HCT116 (cell line): ENCODE measurements around the gene IQCK. TPM values are rescaled to one million over a fixed set of nuclear protein-coding genes. Genes with fewer than 3 reads are reported as not detected.
A peak's percentile ranks its signal among the peaks of the same experiment; 100 is the strongest.

Source experiments
- ATAC-seq: fragments of 200-7000 bp; cut with Tn5 transposase; 2 replicates; pipeline ENCODE4 v1.9.1; 2020; ENCODE audit warnings: mild to moderate bottlenecking, moderate library complexity
- BruUV-seq: library from RNA; stranded (reverse); fragments of 400-500 nt; replicated peaks from 2 replicates; lab custom pipeline; 2021; lab: Mats Ljungman, UMichigan
- CTCF ChIA-PET: fragments of 300-600 bp; sonication (Branson Sonifier 250); formaldehyde crosslinking; loops from one replicate; lab custom pipeline; 2021; ENCODE audit warnings: antibody characterized with exemption; lab: Charles Lee
- POLR2A ChIA-PET: fragments of 300-600, 350-600 bp; sonication (Branson Sonifier 250); formaldehyde crosslinking; loops from one replicate; lab custom pipeline; 2021; ENCODE audit warnings: antibody characterized with exemption; lab: Charles Lee
- RAD21 ChIA-PET, 2 experiments: fragments of 300-600 bp; sonication (Branson Sonifier 250); formaldehyde crosslinking; loops; one replicate each; lab custom pipeline; 2023; ENCODE audit warnings: low total read pairs in 2 of 2; ENCODE audit not compliant: uncharacterized antibody in 2 of 2, unreplicated experiment in 2 of 2, low non-redundant PET in 1 of 2; lab: Charles Lee
- DNase-seq: peaks from one replicate; pipeline ENCODE4 v3.0.0-alpha.2; 2010; ENCODE audit warnings: low read depth, low spot score
- H2AFZ ChIP-seq: fragments of 200-600 bp; shearing (Covaris generic), sonication (generic); 2 replicates; pipeline ENCODE4 v1.6.1; 2017; ENCODE audit warnings: low read depth, mixed run types, mixed read lengths, antibody characterized with exemption, low read length; ENCODE audit not compliant: poor library complexity, severe bottlenecking
- H3K27ac ChIP-seq: 2 replicates; pipeline ENCODE4 v1.5.1; 2012; ENCODE audit warnings: low read depth, low read length
- H3K27me3 ChIP-seq: fragments of 200-600 bp; sonication (generic); 2 replicates; pipeline ENCODE4 v1.6.1; 2016; ENCODE audit warnings: mixed run types, low read length, mixed read lengths; ENCODE audit not compliant: insufficient read depth
- H3K36me3 ChIP-seq, 2 experiments: fragments of 200-500 bp in 1 of 2; fragments of 200-600 bp in 1 of 2; sonication (Bioruptor generic) in 1 of 2; sonication (generic) in 1 of 2; 2 replicates each; pipeline versions ENCODE4 v1.5.1 to v1.6.1; 2014 to 2016; ENCODE audit warnings: low read length in 2 of 2, inconsistent platforms in 1 of 2, mixed read lengths in 1 of 2, mixed run types in 1 of 2; ENCODE audit not compliant: insufficient read depth in 2 of 2, control insufficient read depth in 1 of 2
- H3K4me1 ChIP-seq, 2 experiments: fragments of 200-600 bp in 1 of 2; sonication (generic) in 1 of 2; 2 replicates each; pipeline versions ENCODE4 v1.5.1 to v1.6.1; 2012 to 2017; ENCODE audit warnings: low read length in 2 of 2, inconsistent platforms in 1 of 2, mild to moderate bottlenecking in 1 of 2, mixed read lengths in 1 of 2, mixed run types in 1 of 2, moderate library complexity in 1 of 2; ENCODE audit not compliant: insufficient read depth in 2 of 2, control insufficient read depth in 1 of 2
- H3K4me2 ChIP-seq: fragments of 200-600 bp; sonication (generic); 2 replicates; pipeline ENCODE4 v1.6.1; 2017; ENCODE audit warnings: mixed run types, low read length, mixed read lengths
- H3K4me3 ChIP-seq, 2 experiments: fragments of 200-600 bp in 1 of 2; sonication (generic) in 1 of 2; replicated peaks in 1 of 2; 2 replicates each; pipeline ENCODE4 v1.5.1; 2011 to 2016; ENCODE audit warnings: low read length in 2 of 2, control low read depth in 1 of 2, low read depth in 1 of 2, mild to moderate bottlenecking in 1 of 2, mixed read lengths in 1 of 2, mixed run types in 1 of 2
- H3K79me2 ChIP-seq: fragments of 200-600 bp; sonication (generic); 2 replicates; pipeline ENCODE4 v1.6.1; 2017; ENCODE audit warnings: mild to moderate bottlenecking, mixed run types, low read length, moderate library complexity, mixed read lengths; ENCODE audit not compliant: insufficient read depth
- H3K9ac ChIP-seq: fragments of 200-600 bp; sonication (generic); 2 replicates; pipeline ENCODE4 v1.6.1; 2016; ENCODE audit warnings: low read length, mixed read lengths
- H3K9me2 ChIP-seq: fragments of 200-600 bp; sonication (generic), shearing (Covaris generic); 2 replicates; pipeline ENCODE4 v1.6.1; 2017; ENCODE audit warnings: mixed run types, mild to moderate bottlenecking, moderate library complexity; ENCODE audit not compliant: insufficient read depth
- H3K9me3 ChIP-seq, 2 experiments: fragments of 200-500 bp in 1 of 2; fragments of 200-600 bp in 1 of 2; sonication (Bioruptor generic) in 1 of 2; sonication (generic) in 1 of 2; 2 replicates each; pipeline ENCODE4 v1.6.1; 2014 to 2017; ENCODE audit warnings: low read length in 2 of 2, mixed read lengths in 2 of 2, inconsistent platforms in 1 of 2, low read depth in 1 of 2, mild to moderate bottlenecking in 1 of 2, mixed run types in 1 of 2, moderate library complexity in 1 of 2; ENCODE audit not compliant: control insufficient read depth in 1 of 2, insufficient read depth in 1 of 2
- H4K20me1 ChIP-seq: fragments of 200-600 bp; sonication (generic), shearing (Covaris generic); 2 replicates; pipeline ENCODE4 v1.6.1; 2017; ENCODE audit warnings: mixed run types, mild to moderate bottlenecking, moderate library complexity; ENCODE audit not compliant: insufficient read depth
- CBX3 ChIP-seq: IDR thresholded peaks from 2 replicates; pipeline ENCODE4 v1.6.1; 2012; ENCODE audit warnings: low read depth
- CEBPB ChIP-seq: IDR thresholded peaks from 2 replicates; pipeline ENCODE4 v1.6.1; 2012; ENCODE audit warnings: low read depth
- EZH2 ChIP-seq: fragments of 200-600 bp; sonication (generic); IDR thresholded peaks from 2 replicates; pipeline ENCODE4 v1.6.1; 2017; ENCODE audit warnings: antibody characterized with exemption, mixed run types
- FOSL1 ChIP-seq: IDR thresholded peaks from 2 replicates; pipeline ENCODE4 v1.6.1; 2012; ENCODE audit warnings: low read depth
- POLR2A ChIP-seq: IDR thresholded peaks from 2 replicates; pipeline ENCODE4 v1.7.0; 2011; ENCODE audit warnings: borderline replicate concordance; ENCODE audit not compliant: insufficient read depth, insufficient read length; ENCODE audit errors: extremely low read depth
- SRF ChIP-seq: IDR thresholded peaks from 2 replicates; pipeline ENCODE4 v1.6.1; 2012; ENCODE audit warnings: low read depth
- ZFX ChIP-seq: fragments of 450-650 bp; IDR thresholded peaks from 2 replicates; pipeline ENCODE4 v1.6.1; 2017
- intact Hi-C: fragments of 100-400 bp; cut with micrococcal nuclease; formaldehyde crosslinking; loops from 2 replicates; pipeline ENCODE4 v1.10.0; 2022
- total RNA-seq: library from RNA; stranded (reverse); gene quantifications from one replicate; pipeline ENCODE4 v1.2.1, GENCODE V29; 2021; ENCODE audit not compliant: unreplicated experiment

Gene IQCK
- total RNA-seq, 1 experiment from 2014 or later = 11.8 TPM

DNA sequence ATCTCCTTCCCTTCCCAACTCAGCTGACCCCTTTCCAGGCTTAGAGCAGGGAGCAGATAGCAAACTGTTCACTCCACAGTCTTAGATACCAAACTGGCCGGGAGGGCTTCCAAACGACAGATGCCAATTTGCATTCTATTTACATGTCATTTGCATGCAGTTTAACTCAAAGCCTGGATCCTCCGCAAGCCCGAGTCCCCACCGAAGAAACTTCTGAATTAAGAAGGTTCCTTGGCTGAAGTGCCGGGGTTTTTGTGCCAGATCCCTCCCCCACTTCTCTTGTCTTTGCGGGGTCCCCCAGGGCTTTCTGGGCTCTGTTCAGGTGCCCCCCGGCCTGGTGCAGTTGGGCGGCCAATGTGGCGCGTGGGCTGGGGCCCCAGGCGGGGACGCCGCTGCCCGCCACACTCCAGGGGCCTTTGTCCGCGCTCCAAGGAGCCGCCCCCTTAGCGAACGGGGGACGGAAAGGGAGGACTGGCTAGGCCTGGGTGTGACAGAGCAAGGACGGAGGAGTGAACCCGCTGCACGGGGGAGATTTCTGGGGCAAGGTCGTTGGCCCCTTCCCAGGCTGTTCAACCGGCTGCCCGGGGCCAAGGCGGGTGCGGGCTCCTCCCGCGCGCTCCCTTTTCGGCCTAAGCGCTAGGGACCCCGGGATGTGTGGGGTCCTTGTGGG lies 165.4 kb downstream of the IQCK start:
- ChIA-PET CTCF (interaction anchor here (1.5 kb wide), 2 partner anchors 282 to 300 kb away, joined by 6 to 19 read pairs; no protein-coding TSS in a partner anchor), RAD21 (no interaction called here)
- Histone ChIP-seq H4K20me1 (no peaks in the 10 kb centered on the region), H2AFZ (no peak overlapping the region), H3K36me3 (no peaks in the 10 kb centered on the region), H3K27me3 (no peaks in the 10 kb centered on the region), H3K4me2 (peak overlapping the region; percentile 82), H3K27ac (no peak overlapping the region)
- no TSS peak for BruUV-seq
- TF ChIP-seq ZFX = no peak
- TF ChIP-seq, all 23 proteins: peak for 0
- intact Hi-C loops = loop anchor here (10.0 kb wide), 1 partner anchor 799 kb away; no protein-coding TSS in a partner anchor
- Histone ChIP-seq H3K4me3 (no peak overlapping the region), H3K9me3 (no peaks in the 10 kb centered on the region), H3K9ac (no peak overlapping the region), H3K79me2 (no peaks in the 10 kb centered on the region), H3K4me1 (peaks cover 3 to 15% of the 10 kb centered on the region in 2 experiments; a peak in 3 of 4 replicates), H3K9me2 (no peaks in the 10 kb centered on the region)
- DNase-seq (no peak), ATAC-seq (no peak)
- POLR2A ChIA-PET = no interaction called here

DNA sequence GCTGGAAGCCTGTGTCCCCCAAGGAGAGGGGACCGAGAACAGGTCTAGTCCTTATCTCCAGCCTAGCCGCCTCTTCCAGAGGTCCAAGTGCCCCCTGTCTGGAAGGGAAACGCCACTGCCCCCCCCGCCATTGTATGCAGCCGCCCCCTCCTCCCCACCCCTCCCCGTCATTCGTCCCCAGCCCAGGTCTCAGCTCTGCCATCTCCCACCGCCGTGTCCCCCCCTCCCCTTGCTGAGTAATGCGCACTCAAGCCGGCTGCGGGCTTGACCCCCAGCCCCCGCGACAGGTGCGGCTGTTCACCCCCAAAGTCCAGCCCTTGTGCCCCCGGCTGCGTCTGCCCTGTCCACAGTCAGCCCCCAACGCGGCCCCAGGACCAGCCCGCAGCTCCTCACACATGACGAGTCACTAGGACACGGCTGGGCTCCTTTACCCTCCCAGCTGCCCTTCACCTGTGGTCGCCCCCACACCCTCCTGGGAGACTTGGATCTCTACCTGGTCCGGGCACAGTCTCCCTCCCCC lies 166.0 kb downstream of the IQCK start:
- ChIA-PET POLR2A (interaction anchor here (0.7 kb wide), 1 partner anchor 152 kb away, joined by 6 read pairs; no protein-coding TSS in a partner anchor), RAD21 (interaction anchor here in 1 of 2 experiments (0.7 kb wide), 1 partner anchor 74 kb away, joined by 5 read pairs; no protein-coding TSS in a partner anchor), CTCF (interaction anchor here (0.6 to 1.5 kb wide), 4 partner anchors 9 to 300 kb away, joined by 3 to 19 read pairs (median 5); no protein-coding TSS in a partner anchor)
- Histone ChIP-seq H3K4me2 (peak overlapping the region; percentile 82), H3K9ac (peak overlapping the region; percentile 59), H3K79me2 (no peaks in the 10 kb centered on the region), H3K4me1 (peaks cover 3 to 15% of the 10 kb centered on the region in 2 experiments; a peak in 3 of 4 replicates), H3K4me3 (peak overlapping the region; percentile 58 to 62), H3K36me3 (no peaks in the 10 kb centered on the region), H2AFZ (no peak overlapping the region), H3K9me3 (no peaks in the 10 kb centered on the region), H4K20me1 (no peaks in the 10 kb centered on the region), H3K27ac (no peak overlapping the region), H3K9me2 (no peaks in the 10 kb centered on the region), H3K27me3 (no peaks in the 10 kb centered on the region)
- no TSS peak for BruUV-seq
- 0 out of 2 replicates have a peak, but pooled peaks have one; percentile 20 for ATAC-seq
- no peak for DNase-seq
- no peak for TF ChIP-seq EZH2
- no peak for TF ChIP-seq FOSL1
- no peak for TF ChIP-seq CBX3
- TF ChIP-seq POLR2A = no peak
- no peak for TF ChIP-seq SRF
- no peak for TF ChIP-seq CEBPB
- intact Hi-C loops = loop anchor here (10.0 kb wide), 1 partner anchor 799 kb away; no protein-coding TSS in a partner anchor
